GM19025 (cell line): ENCODE data around the gene KLRC3.
"Not testable (repeated sequence)": the region's sequence is repeated elsewhere in the genome, so short reads cannot be mapped to it uniquely, and the experiment has no call there.

ENCODE experiments used
- ATAC-seq: cut with Tn5 transposase; IDR thresholded peaks from one replicate; pipeline ENCODE4 v1.9.1; 2021; ENCODE audit warnings: mild to moderate bottlenecking, low read depth, moderate library complexity; ENCODE audit not compliant: unreplicated experiment

Gene KLRC3

GRCh38 chr12:10404798-10405197, 15.6 kb downstream of the KLRC3 start:
- no peak for ATAC-seq

- no peak for ATAC-seq
Measured at GRCh38 chr12:10400829-10401228, 19.6 kb downstream of the KLRC3 start.

- no peak for ATAC-seq
Measured at GRCh38 chr12:10398168-10398567, 22.2 kb downstream of the KLRC3 start.

GRCh38 chr12:10397296-10397695, 23.1 kb downstream of the KLRC3 start:
- no peak for ATAC-seq

GRCh38 chr12:10396176-10396575, 24.2 kb downstream of the KLRC3 start:
- not testable (repeated sequence) for ATAC-seq

GRCh38 chr12:10395390-10395998, 24.9 kb downstream of the KLRC3 start:
- no peak for ATAC-seq

GRCh38 chr12:10394531-10395152, 25.8 kb downstream of the KLRC3 start:
- ATAC-seq: not testable (repeated sequence)

GRCh38 chr12:10393291-10393690, 27.1 kb downstream of the KLRC3 start:
- ATAC-seq: no peak

GRCh38 chr12:10392394-10392930, 27.9 kb downstream of the KLRC3 start:
- ATAC-seq: no peak

GRCh38 chr12:10390991-10391390, 29.4 kb downstream of the KLRC3 start:
- not testable (repeated sequence) for ATAC-seq

GRCh38 chr12:10389904-10390303, 30.5 kb downstream of the KLRC3 start, which contains the start of gene KLRK1:
Gene KLRK1 (minus strand): TSS chr12:10390041. CDS start chr12:10388810, 1,231 bp downstream.
- no peak for ATAC-seq

GRCh38 chr12:10388624-10389413, 31.6 kb downstream of the KLRC3 start:
- no peak for ATAC-seq

- not testable (repeated sequence) for ATAC-seq
Measured at GRCh38 chr12:10387498-10387897, 32.9 kb downstream of the KLRC3 start.

- ATAC-seq: no peak
Measured at GRCh38 chr12:10386857-10387256, 33.5 kb downstream of the KLRC3 start.

GRCh38 chr12:10385166-10385613, 35.2 kb downstream of the KLRC3 start:
- ATAC-seq: no peak

- ATAC-seq: no peak
Measured at GRCh38 chr12:10384191-10384590, 36.2 kb downstream of the KLRC3 start.

- no peak for ATAC-seq
Measured at GRCh38 chr12:10381928-10382628, 38.3 kb downstream of the KLRC3 start.

- not testable (repeated sequence) for ATAC-seq
Measured at GRCh38 chr12:10378737-10379136, 41.7 kb downstream of the KLRC3 start.

- no peak for ATAC-seq
Measured at GRCh38 chr12:10374624-10375018, 45.8 kb downstream of the KLRC3 start.

- ATAC-seq: no peak
Measured at GRCh38 chr12:10372559-10372958, 47.8 kb downstream of the KLRC3 start.
